GM04504 (cell line): Measurements from ENCODE around the gene DNAAF1.
"Not testable (repeated sequence)": the region's sequence is repeated elsewhere in the genome, so short reads cannot be mapped to it uniquely, and the experiment has no call there.

ENCODE experiments used
- DNase-seq: peaks from one replicate; pipeline ENCODE4 v3.0.0-alpha.2; 2012; ENCODE audit warnings: low read depth

DNAAF1 gene

GRCh38 chr16:84184775-84185174 lies 39.7 kb downstream of the DNAAF1 start:
- no peak for DNase-seq

GRCh38 chr16:84186685-84187437 lies 41.8 kb downstream of the DNAAF1 start, which contains the start of gene TAF1C:
TAF1C (minus strand) TSS chr16:84187057; CDS start chr16:84184988, 2,069 bp downstream.
- DNase-seq: peak; percentile 80

- DNase-seq: no peak
Observed at GRCh38 chr16:84190731-84191388, 45.8 kb downstream of the DNAAF1 start, which contains the start of gene ADAD2. ADAD2 (plus strand) TSS chr16:84191157; CDS start chr16:84191231, 74 bp downstream.

GRCh38 chr16:84191466-84191865 lies 46.4 kb downstream of the DNAAF1 start:
- DNase-seq: no peak

GRCh38 chr16:84193480-84193879 lies 48.4 kb downstream of the DNAAF1 start:
- no peak for DNase-seq

- no peak for DNase-seq
Observed at GRCh38 chr16:84194018-84194417, 48.9 kb downstream of the DNAAF1 start.

- DNase-seq: no peak
Observed at GRCh38 chr16:84194470-84195200, 49.5 kb downstream of the DNAAF1 start.

GRCh38 chr16:84195201-84196093 lies 50.3 kb downstream of the DNAAF1 start:
- DNase-seq: no peak

- no peak for DNase-seq
Observed at GRCh38 chr16:84196101-84196500, 51.0 kb downstream of the DNAAF1 start.

GRCh38 chr16:84196727-84197394 lies 51.8 kb downstream of the DNAAF1 start:
- DNase-seq: no peak

GRCh38 chr16:84197466-84198128 lies 52.5 kb downstream of the DNAAF1 start:
- DNase-seq: no peak

GRCh38 chr16:84198401-84198800 lies 53.3 kb downstream of the DNAAF1 start:
- no peak for DNase-seq

- no peak for DNase-seq
Observed at GRCh38 chr16:84199097-84199496, 54.0 kb downstream of the DNAAF1 start.

- DNase-seq: no peak
Observed at GRCh38 chr16:84199861-84200260, 54.8 kb downstream of the DNAAF1 start.

GRCh38 chr16:84204551-84204950 lies 59.4 kb downstream of the DNAAF1 start:
- not testable (repeated sequence) for DNase-seq

- not testable (repeated sequence) for DNase-seq
Observed at GRCh38 chr16:84205123-84205522, 60.0 kb downstream of the DNAAF1 start.

GRCh38 chr16:84205976-84206691 lies 61.0 kb downstream of the DNAAF1 start:
- no peak for DNase-seq

GRCh38 chr16:84207251-84207650 lies 62.1 kb downstream of the DNAAF1 start:
- no peak for DNase-seq

GRCh38 chr16:84207879-84208278 lies 62.8 kb downstream of the DNAAF1 start:
- DNase-seq: no peak

- DNase-seq: no peak
Observed at GRCh38 chr16:84209989-84210388, 64.9 kb downstream of the DNAAF1 start.
